HepG2 (cell line): ENCODE results near the gene SLC41A1. TPM values are rescaled to one million over a fixed set of nuclear protein-coding genes. Genes with fewer than 3 reads are reported as not detected.

Source experiments
- AGO2 ChIP-seq: fragments of 200-400 bp; formaldehyde crosslinking; optimal IDR thresholded peaks from 2 replicates; pipeline ENCODE3; 2017; ENCODE audit warnings: mild to moderate bottlenecking, low read depth, low read length, moderate library complexity
- ELF1 ChIP-seq: sonication (generic); formaldehyde crosslinking; IDR thresholded peaks from 2 replicates; pipeline ENCODE4 v1.4.0; 2020; ENCODE audit warnings: missing genetic modification reagents
- HDAC1 ChIP-seq: sonication (generic); formaldehyde crosslinking; IDR thresholded peaks from 2 replicates; pipeline ENCODE4 v1.5.1; 2020; ENCODE audit warnings: mild to moderate bottlenecking, missing genetic modification reagents
- HNF4A ChIP-seq: sonication (generic); formaldehyde crosslinking; IDR thresholded peaks from 2 replicates; pipeline ENCODE4 v1.4.0; 2020; ENCODE audit warnings: missing genetic modification reagents
- IRF2 ChIP-seq: IDR thresholded peaks from 2 replicates; pipeline ENCODE4 v1.6.1; 2018; ENCODE audit warnings: missing genetic modification reagents, missing compliant biosample characterization
- KMT2B ChIP-seq: IDR thresholded peaks from 2 replicates; pipeline ENCODE4 v1.6.1; 2016; ENCODE audit warnings: missing genetic modification reagents, missing compliant biosample characterization
- MED13 ChIP-seq: sonication (generic); formaldehyde crosslinking; IDR thresholded peaks from 2 replicates; pipeline ENCODE4 v1.5.0; 2020; ENCODE audit warnings: missing genetic modification reagents
- NFE2L2 ChIP-seq: fragments of 150-350 bp; IDR thresholded peaks from 2 replicates; pipeline ENCODE4 v1.6.1; 2014; ENCODE audit warnings: low read length
- PATZ1 ChIP-seq: sonication (generic); formaldehyde crosslinking; IDR thresholded peaks from 2 replicates; pipeline ENCODE4 v1.4.0; 2020; ENCODE audit warnings: missing genetic modification reagents
- PCBP1 ChIP-seq: fragments of 200-400 bp; formaldehyde crosslinking; IDR thresholded peaks from 2 replicates; pipeline ENCODE4 v1.6.1; 2017; ENCODE audit warnings: mild to moderate bottlenecking, low read depth, low read length, borderline replicate concordance
- RAD21 ChIP-seq: fragments of 450-650 bp; formaldehyde crosslinking; IDR thresholded peaks from 2 replicates; pipeline ENCODE4 v1.5.0; 2020; ENCODE audit warnings: mild to moderate bottlenecking
- RFXAP ChIP-seq: sonication (generic); formaldehyde crosslinking; IDR thresholded peaks from 2 replicates; pipeline ENCODE4 v1.4.0; 2020; ENCODE audit warnings: missing genetic modification reagents, borderline replicate concordance
- TFAP4 ChIP-seq: sonication (generic); IDR thresholded peaks from 2 replicates; pipeline ENCODE4 v1.6.1; 2016; ENCODE audit warnings: low read depth, borderline replicate concordance
- ZBTB40 ChIP-seq, 2 experiments: fragments of 450-650 bp in 1 of 2; sonication (generic) in 1 of 2; formaldehyde crosslinking in 1 of 2; IDR thresholded peaks; 2 replicates each; pipeline versions ENCODE4 v1.6.1 to v1.8.0; 2016 to 2022; ENCODE audit warnings: antibody characterized with exemption in 1 of 2, mild to moderate bottlenecking in 1 of 2, missing genetic modification reagents in 1 of 2
- ZNF576 ChIP-seq: sonication (generic); formaldehyde crosslinking; IDR thresholded peaks from 2 replicates; pipeline ENCODE4 v1.4.0; 2020; ENCODE audit warnings: mild to moderate bottlenecking, missing genetic modification reagents
- ZNF777 ChIP-seq: sonication (generic); formaldehyde crosslinking; IDR thresholded peaks from 2 replicates; pipeline ENCODE4 v1.4.0; 2020; ENCODE audit warnings: missing genetic modification reagents
- ZSCAN31 ChIP-seq: sonication (generic); formaldehyde crosslinking; IDR thresholded peaks from 2 replicates; pipeline ENCODE4 v1.5.0; 2020; ENCODE audit warnings: low read depth, mild to moderate bottlenecking, missing genetic modification reagents
- polyA plus RNA-seq, 8 experiments: library from polyadenylated mRNA; depleted of rRNA in 3 of 8; stranded (reverse) in 7 of 8; unstranded in 1 of 8; fragments of >200 nt; fragmentation: Illumina TruSeq in 4 of 8; extraction: Trizol in 4 of 8; gene quantifications; 2 replicates each; pipeline versions ENCODE4 v1.2.1 to v1.2.3, GENCODE V29; 2011 to 2016; ENCODE audit warnings: low read depth in 4 of 8, missing spikeins in 1 of 8, mixed read lengths in 1 of 8; ENCODE audit not compliant: insufficient read depth in 1 of 8
- total RNA-seq, 5 experiments: library from RNA; depleted of rRNA; stranded (reverse); fragments of >200 nt; fragmentation: Illumina TruSeq; extraction: Trizol; gene quantifications; 2 replicates each; pipeline ENCODE4 v1.2.3, GENCODE V29; 2016; ENCODE audit warnings: low read depth in 1 of 5

SLC41A1 gene
- total and polyA plus RNA-seq, 2 of the 13 experiments (the other 11 are each of a cell fraction or from before 2014, with no cell fraction given), result 2.2 to 4.6 TPM

- no peak for TF ChIP-seq ZBTB40 (IDR thresholded peaks at IDR 0.05)
- TF ChIP-seq ZBTB40 (CRISPR knock-in tag; IDR thresholded peaks at IDR 0.05), result 0 out of 2 replicates have a peak, but pooled peaks have one; percentile 30
- peak; percentile 39; the same call in 1 of the 2 replicates for TF ChIP-seq HNF4A (CRISPR knock-in tag)
- TF ChIP-seq PATZ1, result peak; percentile 68
- TF ChIP-seq AGO2, result peak; percentile 42
- peak; percentile 34 for TF ChIP-seq HDAC1 (CRISPR knock-in tag)
- 0 out of 2 replicates have a peak, but pooled peaks have one; percentile 17 for TF ChIP-seq RAD21 (CRISPR knock-in tag)
- TF ChIP-seq TFAP4, result peak; percentile 16; the same call in 1 of the 2 replicates
- TF ChIP-seq ZNF777 (CRISPR knock-in tag), result peak; percentile 70; the same call in 1 of the 2 replicates
- TF ChIP-seq IRF2, result peak; percentile 77
- 0 out of 2 replicates have a peak, but pooled peaks have one; percentile 25 for TF ChIP-seq ZNF576
- 0 out of 2 replicates have a peak, but pooled peaks have one; percentile 44 for TF ChIP-seq KMT2B
- 0 out of 2 replicates have a peak, but pooled peaks have one; percentile 10 for TF ChIP-seq RFXAP (CRISPR knock-in tag)
- peak; percentile 46; the same call in 1 of the 2 replicates for TF ChIP-seq ELF1 (CRISPR knock-in tag)
- 0 out of 2 replicates have a peak, but pooled peaks have one; percentile 3 for TF ChIP-seq NFE2L2
- TF ChIP-seq ZSCAN31 (CRISPR knock-in tag), result no peak
- TF ChIP-seq MED13 (CRISPR knock-in tag), result 0 out of 2 replicates have a peak, but pooled peaks have one; percentile 45
- TF ChIP-seq PCBP1, result peak; percentile 79; the same call in 1 of the 2 replicates
These were observed 37.8 kb downstream of the SLC41A1 start, which contains the start of gene RAB29 (continued) for GRCh38 chr1:205775015-205775716.
